NT2/D1 (cell line): ENCODE results near the gene EIF1B.

Experiments
- YY1 ChIP-seq: IDR thresholded peaks from 2 replicates; pipeline ENCODE4 v1.6.1; 2011; ENCODE audit not compliant: insufficient read length, insufficient read depth
- ZNF274 ChIP-seq: IDR thresholded peaks from 2 replicates; pipeline ENCODE4 v1.6.1; 2011; ENCODE audit warnings: mild to moderate bottlenecking, low read depth, low read length

- TF ChIP-seq YY1, result no peak
- TF ChIP-seq ZNF274, result no peak
Measured at GRCh38 chr3:40350529-40350928, 41.0 kb downstream of the EIF1B start.
